HL-60/S4 treated with retinoic acid at 250 ng/mL for 4 days and 3 days (cell line): ENCODE measurements around the gene HDAC4.

Experiments used
- in situ Hi-C: fragments of 300-500 bp; cut with MboI; formaldehyde crosslinking; loops from 2 replicates; pipeline ENCODE4 v1.7.0; 2022; ENCODE audit warnings: low sequenced_read_pairs

The HDAC4 gene

GRCh38 chr2:239061824-239062570 is 338.8 kb downstream of the HDAC4 start:
- in situ Hi-C loops, result no loop called here

GRCh38 chr2:239061121-239061666 is 339.6 kb downstream of the HDAC4 start:
- in situ Hi-C loops, result no loop called here

GRCh38 chr2:239060676-239061075 is 340.1 kb downstream of the HDAC4 start:
- in situ Hi-C loops, result no loop called here

- in situ Hi-C loops, result no loop called here
These were observed 341.0 kb downstream of the HDAC4 start for GRCh38 chr2:239059854-239060253.

GRCh38 chr2:239058766-239059165 is 342.1 kb downstream of the HDAC4 start:
- in situ Hi-C loops, result no loop called here

- in situ Hi-C loops, result no loop called here
These were observed 343.3 kb downstream of the HDAC4 start for GRCh38 chr2:239057533-239057932.

- in situ Hi-C loops, result no loop called here
These were observed 344.2 kb downstream of the HDAC4 start for GRCh38 chr2:239056611-239057010.

GRCh38 chr2:239055756-239056493 is 344.9 kb downstream of the HDAC4 start:
- in situ Hi-C loops, result no loop called here

- in situ Hi-C loops, result no loop called here
These were observed 345.9 kb downstream of the HDAC4 start for GRCh38 chr2:239054921-239055320.

GRCh38 chr2:239053801-239054503 is 346.9 kb downstream of the HDAC4 start:
- in situ Hi-C loops, result no loop called here

GRCh38 chr2:239052798-239053665 is 347.8 kb downstream of the HDAC4 start:
- in situ Hi-C loops, result no loop called here

GRCh38 chr2:239051891-239052445 is 348.9 kb downstream of the HDAC4 start:
- in situ Hi-C loops, result no loop called here

- in situ Hi-C loops, result no loop called here
These were observed 350.6 kb downstream of the HDAC4 start for GRCh38 chr2:239050252-239050649.

GRCh38 chr2:239049421-239050251 is 351.2 kb downstream of the HDAC4 start:
- in situ Hi-C loops, result loop anchor here (25.0 kb wide), 1 partner anchor 938 kb away; no protein-coding TSS in a partner anchor

- in situ Hi-C loops, result loop anchor here (25.0 kb wide), 1 partner anchor 939 kb away; no protein-coding TSS in a partner anchor
These were observed 352.1 kb downstream of the HDAC4 start for GRCh38 chr2:239048736-239049135.

GRCh38 chr2:239047861-239048260 is 353.0 kb downstream of the HDAC4 start:
- in situ Hi-C loops, result loop anchor here (25.0 kb wide), 1 partner anchor 939 kb away; no protein-coding TSS in a partner anchor

- in situ Hi-C loops, result loop anchor here (25.0 kb wide), 1 partner anchor 940 kb away; no protein-coding TSS in a partner anchor
These were observed 353.4 kb downstream of the HDAC4 start for GRCh38 chr2:239047420-239047819.

GRCh38 chr2:239046822-239047221 is 354.0 kb downstream of the HDAC4 start:
- in situ Hi-C loops, result loop anchor here (25.0 kb wide), 1 partner anchor 940 kb away; no protein-coding TSS in a partner anchor

GRCh38 chr2:239044336-239044735 is 356.5 kb downstream of the HDAC4 start:
- in situ Hi-C loops, result loop anchor here (25.0 kb wide), 1 partner anchor 943 kb away; no protein-coding TSS in a partner anchor
